ENCODE data around the gene OS9.
"Not testable (repeated sequence)": the region's sequence is repeated elsewhere in the genome, so short reads cannot be mapped to it uniquely, and the experiment has no call there.

Gene OS9

GRCh38 chr12:57693659-57694458 lies at the start of gene OS9:
Gene OS9, plus strand, starts transcription at chr12:57694132. Its CDS starts 30 bp downstream, at chr12:57694162.
- H3K4me1 Mint-ChIP-seq: no peaks in the 10 kb centered on the region
- H3K27ac Mint-ChIP-seq: no peak within 1 kb of the TSS
- peak; percentile 98 for ATAC-seq
- no peak within 1 kb of the TSS for H3K4me3 Mint-ChIP-seq
- H3K27me3 Mint-ChIP-seq: peaks cover 2% of the 10 kb centered on the region
- no peaks in the 10 kb centered on the region for H3K9me3 Mint-ChIP-seq
- peak; percentile 93 to 97 for DNase-seq

- H3K27me3 Mint-ChIP-seq: peaks cover 16% of the 10 kb centered on the region
- not testable (repeated sequence) for H3K4me3 Mint-ChIP-seq, DNase-seq
These were observed 47.8 kb upstream of the OS9 start for GRCh38 chr12:57645990-57646658.

GRCh38 chr12:57646659-57647049 lies 47.3 kb upstream of the OS9 start:
- DNase-seq, H3K4me3 Mint-ChIP-seq, ATAC-seq, H3K4me1 Mint-ChIP-seq, H3K27ac Mint-ChIP-seq, H3K9me3 Mint-ChIP-seq: not testable (repeated sequence)
- H3K27me3 Mint-ChIP-seq: peaks cover 13% of the 10 kb centered on the region

More at GRCh38 chr12:57645990-57646658, 47.8 kb upstream of the OS9 start:
- H3K4me1 Mint-ChIP-seq, H3K27ac Mint-ChIP-seq, ATAC-seq, H3K9me3 Mint-ChIP-seq: not testable (repeated sequence)

- H3K27me3 Mint-ChIP-seq: no peaks in the 10 kb centered on the region
- H3K4me3 Mint-ChIP-seq: no peak overlapping the region
- DNase-seq (no peak), ATAC-seq (no peak)
- H3K27ac Mint-ChIP-seq: no peak overlapping the region
- H3K9me3 Mint-ChIP-seq: no peaks in the 10 kb centered on the region
- H3K4me1 Mint-ChIP-seq: no peaks in the 10 kb centered on the region
These were observed 39.9 kb upstream of the OS9 start for GRCh38 chr12:57654042-57654441.

- ATAC-seq (no peak), DNase-seq (no peak)
- Mint-ChIP-seq H3K9me3 (no peaks in the 10 kb centered on the region), H3K27ac (no peak overlapping the region), H3K4me1 (no peaks in the 10 kb centered on the region), H3K27me3 (no peaks in the 10 kb centered on the region), H3K4me3 (no peak overlapping the region)
These were observed 38.2 kb upstream of the OS9 start for GRCh38 chr12:57655541-57656240.

GRCh38 chr12:57656408-57656807 lies 37.5 kb upstream of the OS9 start:
- not testable (repeated sequence) for DNase-seq, ATAC-seq, H3K27ac Mint-ChIP-seq, H3K9me3 Mint-ChIP-seq, H3K27me3 Mint-ChIP-seq, H3K4me3 Mint-ChIP-seq, H3K4me1 Mint-ChIP-seq

GRCh38 chr12:57657744-57658143 lies 36.2 kb upstream of the OS9 start:
- no peaks in the 10 kb centered on the region for H3K27me3 Mint-ChIP-seq
- H3K27ac Mint-ChIP-seq: no peak overlapping the region
- ATAC-seq: no peak
- no peak for DNase-seq
- no peak overlapping the region for H3K4me3 Mint-ChIP-seq
- H3K4me1 Mint-ChIP-seq: no peaks in the 10 kb centered on the region
- peaks cover 0 to 6% of the 10 kb centered on the region in 2 donors for H3K9me3 Mint-ChIP-seq

- Mint-ChIP-seq H3K27ac (no peak overlapping the region), H3K4me1 (no peaks in the 10 kb centered on the region), H3K4me3 (no peak overlapping the region), H3K27me3 (no peaks in the 10 kb centered on the region), H3K9me3 (peaks cover 0 to 6% of the 10 kb centered on the region in 2 donors)
- ATAC-seq: no peak
- DNase-seq: no peak
These were observed 35.0 kb upstream of the OS9 start for GRCh38 chr12:57658890-57659289.

- Mint-ChIP-seq H3K4me1 (no peaks in the 10 kb centered on the region), H3K9me3 (peaks cover 0 to 6% of the 10 kb centered on the region in 2 donors)
These were observed 32.6 kb upstream of the OS9 start for GRCh38 chr12:57661376-57661775.

GRCh38 chr12:57665066-57665820 lies 28.7 kb upstream of the OS9 start:
- not testable (repeated sequence) for H3K4me3 Mint-ChIP-seq, H3K4me1 Mint-ChIP-seq, H3K27ac Mint-ChIP-seq, DNase-seq, ATAC-seq, H3K27me3 Mint-ChIP-seq, H3K9me3 Mint-ChIP-seq

More at GRCh38 chr12:57661376-57661775, 32.6 kb upstream of the OS9 start:
- Mint-ChIP-seq H3K27ac (no peak overlapping the region), H3K27me3 (no peaks in the 10 kb centered on the region), H3K4me3 (no peak overlapping the region)
- DNase-seq: no peak
- ATAC-seq: no peak

- no peak overlapping the region for H3K27ac Mint-ChIP-seq
- H3K9me3 Mint-ChIP-seq: no peaks in the 10 kb centered on the region
- no peaks in the 10 kb centered on the region for H3K4me1 Mint-ChIP-seq
- no peaks in the 10 kb centered on the region for H3K27me3 Mint-ChIP-seq
- ATAC-seq: no peak
- DNase-seq: no peak
- no peak overlapping the region for H3K4me3 Mint-ChIP-seq
These were observed 27.0 kb upstream of the OS9 start for GRCh38 chr12:57666897-57667296.

GRCh38 chr12:57669691-57670090 lies 24.2 kb upstream of the OS9 start:
- H3K27ac Mint-ChIP-seq, DNase-seq, H3K4me3 Mint-ChIP-seq, ATAC-seq, H3K9me3 Mint-ChIP-seq, H3K4me1 Mint-ChIP-seq, H3K27me3 Mint-ChIP-seq: not testable (repeated sequence)

GRCh38 chr12:57671811-57672210 lies 22.1 kb upstream of the OS9 start:
- not testable (repeated sequence) for H3K27ac Mint-ChIP-seq, ATAC-seq, H3K4me3 Mint-ChIP-seq, H3K9me3 Mint-ChIP-seq, DNase-seq, H3K4me1 Mint-ChIP-seq, H3K27me3 Mint-ChIP-seq

GRCh38 chr12:57672801-57673200 lies 21.1 kb upstream of the OS9 start:
- H3K9me3 Mint-ChIP-seq: no peaks in the 10 kb centered on the region
- DNase-seq (no peak), ATAC-seq (no peak)
- no peak overlapping the region for H3K4me3 Mint-ChIP-seq
- no peaks in the 10 kb centered on the region for H3K4me1 Mint-ChIP-seq
- no peaks in the 10 kb centered on the region for H3K27me3 Mint-ChIP-seq
- no peak overlapping the region for H3K27ac Mint-ChIP-seq

- Mint-ChIP-seq H3K4me3 (no peak overlapping the region), H3K27me3 (no peaks in the 10 kb centered on the region), H3K4me1 (no peaks in the 10 kb centered on the region), H3K9me3 (no peaks in the 10 kb centered on the region), H3K27ac (no peak overlapping the region)
- DNase-seq (no peak), ATAC-seq (no peak)
These were observed 19.2 kb upstream of the OS9 start for GRCh38 chr12:57674691-57675090.

All from stimulated activated naive CD8-positive, alpha-beta T cell treated with anti-CD3 and anti-CD28 coated beads, Interleukin-15, amount 100 ng/mL, for 72 hours (primary cell).